Measurements from ENCODE around the gene MYH14.

Gene MYH14

DNA sequence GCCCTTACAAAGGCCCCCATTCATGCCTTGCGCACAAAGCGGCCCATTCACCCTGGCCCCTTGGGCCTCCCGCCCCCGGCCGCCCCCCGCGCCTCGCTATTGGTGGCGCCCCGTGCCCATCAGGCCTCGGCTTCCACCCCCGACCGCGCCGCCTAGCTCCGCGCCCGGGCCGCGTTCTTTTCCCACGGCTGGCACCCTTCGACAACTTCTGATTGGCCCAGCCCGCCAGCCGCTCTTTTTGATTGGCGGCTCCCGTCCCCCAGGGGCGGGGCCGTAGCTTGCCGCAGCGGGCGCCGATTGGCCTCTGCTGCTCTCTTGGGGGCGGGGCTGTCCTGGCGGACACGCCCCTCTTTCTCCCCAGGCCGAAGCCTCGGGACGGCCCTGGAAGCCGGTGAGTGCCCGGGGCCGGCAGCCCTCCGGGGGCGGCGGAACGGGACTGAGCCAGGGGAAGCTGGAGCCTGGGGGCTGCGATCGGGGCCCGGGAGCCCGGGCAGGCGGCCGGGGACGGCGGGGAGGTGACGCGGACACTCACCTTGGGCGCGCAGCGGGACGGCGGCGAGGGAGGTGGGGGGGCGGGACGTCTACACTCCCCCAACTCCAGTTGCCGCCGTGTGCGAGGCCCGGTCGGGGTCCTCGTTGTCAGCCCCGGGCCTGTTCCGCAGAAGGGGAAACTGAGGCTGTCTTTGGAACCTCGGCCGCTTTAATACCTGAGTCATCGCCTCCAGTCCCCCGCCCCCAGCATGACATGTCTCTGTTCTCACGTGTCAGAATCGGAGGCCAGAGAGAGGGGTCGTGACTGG lies at the start of gene MYH14:
Gene MYH14, plus strand, starts transcription at position 342 of the 800 bp plus-strand sequence. CDS start 6,744 bp downstream, outside the sequence.
- no peak for DNase-seq

DNA sequence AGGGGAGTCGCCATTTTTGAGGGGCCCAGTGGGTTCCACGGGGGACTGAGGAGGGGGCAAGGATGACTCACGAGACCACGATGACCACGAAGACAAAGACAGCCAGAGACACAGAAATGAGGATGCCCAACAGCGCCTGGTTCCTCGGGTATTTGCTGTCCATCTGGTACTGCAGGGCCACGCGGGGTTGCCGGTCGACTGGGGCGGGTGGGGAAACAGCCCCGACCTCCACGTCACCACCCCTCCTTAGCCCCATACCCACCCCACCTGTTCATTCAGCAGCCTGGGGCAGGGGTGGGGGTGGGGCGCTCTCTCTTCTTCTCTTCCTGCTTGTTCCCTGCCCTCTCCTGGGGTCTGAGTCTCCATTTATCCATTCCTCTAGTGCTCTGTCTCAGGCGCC lies 48.9 kb upstream of the MYH14 start:
- no peak for DNase-seq

DNA sequence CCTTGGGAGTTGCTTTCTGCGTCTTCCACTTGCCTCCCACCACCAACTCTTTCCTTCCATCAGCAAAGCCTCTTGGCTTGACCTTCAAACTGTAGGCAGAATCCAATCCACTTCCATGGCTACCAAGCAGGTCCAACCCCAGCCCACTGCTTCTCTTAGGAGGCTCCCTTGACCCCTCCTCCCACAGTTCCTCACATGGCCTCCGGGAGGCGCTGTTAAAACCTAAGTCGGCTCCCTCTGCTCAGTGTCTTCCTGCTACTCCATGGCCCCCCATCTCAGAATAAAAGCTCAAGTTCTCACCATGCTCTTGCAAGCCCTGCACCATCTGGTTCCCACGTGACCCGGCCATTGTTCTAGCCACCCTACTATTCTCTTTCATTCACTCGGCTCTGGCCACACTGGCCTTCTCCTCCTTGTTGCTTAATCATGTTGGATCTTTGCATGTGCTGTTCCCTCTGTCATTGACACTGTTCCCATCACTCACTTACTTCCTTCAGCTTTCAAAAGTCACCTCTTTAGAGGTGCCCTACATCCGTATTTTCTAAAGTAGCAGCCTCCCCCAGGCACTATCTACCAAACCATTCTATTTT lies 47.8 kb upstream of the MYH14 start:
- DNase-seq, result no peak

DNA sequence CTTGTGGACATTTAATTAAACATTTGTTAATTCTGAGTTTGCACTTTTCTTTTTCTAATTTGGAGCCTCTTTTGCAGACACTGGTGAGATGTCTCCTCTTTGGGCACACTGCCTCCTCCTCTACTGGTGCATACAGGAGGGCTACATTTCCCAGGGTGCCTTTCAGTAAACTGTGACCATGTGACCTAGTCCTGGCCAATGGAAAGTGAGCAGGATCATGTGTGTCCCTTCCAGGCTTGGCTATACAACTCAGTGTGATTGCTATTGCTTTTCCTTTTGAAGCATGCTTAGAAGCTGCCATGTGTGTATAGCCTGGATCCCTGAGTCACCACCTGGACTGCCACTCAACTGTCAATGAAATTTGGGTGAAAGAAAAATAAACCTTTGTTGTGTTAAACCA lies 44.8 kb upstream of the MYH14 start:
- no peak for DNase-seq

DNA sequence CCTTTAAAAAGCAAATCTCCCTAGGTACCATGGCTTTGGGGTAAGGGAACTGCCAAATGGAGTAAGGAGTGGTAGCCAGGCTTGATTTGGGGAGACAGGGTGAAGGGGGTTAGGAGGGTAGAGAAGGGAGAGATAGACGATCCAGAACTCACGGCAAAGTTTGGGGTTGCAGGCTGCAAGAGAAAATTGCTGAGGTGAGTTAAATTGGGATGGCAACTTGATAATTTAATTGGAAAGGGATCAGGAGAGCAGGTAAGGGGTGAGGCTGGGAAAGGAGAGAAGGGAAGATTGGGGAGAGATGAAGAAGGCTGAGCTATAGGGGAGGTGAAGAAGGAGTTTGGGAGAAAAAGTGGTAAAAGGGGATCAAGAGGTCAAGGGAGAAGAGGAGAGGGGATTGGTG lies 44.3 kb upstream of the MYH14 start:
- no peak for DNase-seq

DNA sequence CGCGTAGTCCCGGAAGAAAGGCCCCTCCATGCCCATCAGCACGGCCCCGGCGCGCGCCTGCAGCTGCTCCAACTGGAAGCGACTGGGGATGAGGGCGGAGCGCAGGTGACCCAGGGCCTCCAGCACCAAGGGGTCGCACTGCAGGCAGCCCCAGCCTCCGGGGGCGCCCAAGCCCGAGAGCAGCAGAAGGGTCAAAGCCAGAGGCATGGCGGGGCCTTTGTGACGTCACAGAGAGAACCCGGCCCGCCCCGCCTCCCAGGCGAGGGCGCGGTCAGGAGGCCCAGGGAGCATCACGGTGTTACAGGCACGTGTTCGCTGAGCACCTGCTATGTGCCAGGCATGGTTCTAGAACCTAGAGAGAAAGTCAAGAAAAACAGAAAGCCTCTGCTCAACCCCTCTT lies 40.4 kb upstream of the MYH14 start, which contains the start of gene IZUMO2:
Gene IZUMO2, minus strand, starts transcription at position 294 of the 400 bp plus-strand sequence. Its CDS starts 87 bp downstream, at position 207.
- DNase-seq, result no peak

DNA sequence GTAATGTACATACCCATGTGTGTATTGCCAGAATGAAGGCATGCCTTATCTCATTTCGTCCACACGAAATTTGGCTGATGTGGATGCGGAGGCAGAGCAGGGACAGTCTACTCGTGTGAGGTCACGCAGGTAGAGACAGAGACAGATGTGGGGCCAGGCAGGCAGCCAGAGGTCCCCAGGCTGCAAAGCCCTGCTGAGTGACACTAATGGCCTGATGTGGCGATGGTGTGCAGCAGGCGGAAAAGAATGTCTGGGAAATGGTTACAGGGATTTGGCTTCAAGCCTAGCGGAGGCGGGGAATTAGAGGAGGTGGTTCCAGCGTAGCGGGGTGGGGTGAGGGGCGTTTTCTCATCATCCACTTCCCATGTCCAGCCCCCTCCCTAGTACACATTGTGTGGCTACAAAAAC lies 36.1 kb upstream of the MYH14 start:
- DNase-seq, result no peak

DNA sequence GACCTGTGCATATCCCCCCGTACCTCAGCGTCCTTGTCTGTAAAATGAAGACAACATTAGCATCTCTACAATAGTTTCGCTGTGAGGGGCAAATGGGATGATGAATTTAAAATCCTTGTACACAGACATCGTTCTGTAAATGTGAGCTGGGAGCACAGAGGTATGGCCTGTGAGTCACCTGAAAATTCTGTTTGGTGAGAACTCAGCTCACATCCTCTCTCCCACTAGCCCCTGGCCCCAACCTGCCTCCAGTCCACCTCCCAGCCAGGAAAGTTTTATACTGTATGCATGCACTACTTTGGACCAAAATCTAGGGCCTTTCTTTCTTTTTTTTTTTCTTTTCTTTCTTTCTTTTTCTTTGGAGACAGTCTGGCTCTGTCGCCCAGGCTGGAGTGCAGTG lies 31.7 kb upstream of the MYH14 start:
- no peak for DNase-seq

DNA sequence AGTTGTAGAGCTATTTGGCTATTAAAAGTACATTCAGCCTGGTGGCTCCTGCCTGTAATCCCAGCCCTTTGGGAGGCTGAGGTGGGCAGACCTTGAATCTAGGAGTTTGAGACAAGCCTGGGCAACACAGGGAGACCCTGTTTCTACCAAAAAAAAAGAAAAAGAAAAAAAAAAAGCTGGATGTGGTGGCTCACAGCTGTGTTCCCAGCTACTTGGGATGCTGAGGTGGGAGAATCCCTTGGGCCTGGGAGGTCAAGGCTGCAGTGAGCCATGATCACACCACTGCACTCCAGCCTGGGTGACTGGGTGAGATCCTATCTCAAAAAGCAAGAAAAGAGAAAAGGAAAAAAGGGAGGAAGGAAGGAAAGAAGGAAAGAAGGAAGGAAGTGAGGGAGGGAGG lies 30.7 kb upstream of the MYH14 start:
- DNase-seq, result no peak

DNA sequence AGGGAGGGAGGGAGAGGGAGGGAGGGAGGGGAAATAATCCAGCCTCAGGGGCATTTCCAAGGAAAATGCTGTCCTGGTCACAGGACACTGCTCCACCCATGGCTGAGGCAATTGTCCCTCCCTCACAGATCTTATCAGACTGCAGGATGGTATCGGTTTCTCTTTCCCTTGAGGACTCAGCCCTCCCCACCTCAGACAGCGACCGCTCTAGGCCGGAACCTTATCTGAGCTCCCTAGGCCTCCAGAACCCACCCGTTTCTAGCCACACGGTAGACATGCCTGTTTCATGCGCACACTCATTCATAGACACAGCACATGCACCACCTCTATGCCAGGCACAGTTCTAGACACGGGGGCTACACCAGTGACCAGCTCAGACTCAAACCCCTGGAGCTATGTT lies 30.3 kb upstream of the MYH14 start:
- DNase-seq, result no peak

DNA sequence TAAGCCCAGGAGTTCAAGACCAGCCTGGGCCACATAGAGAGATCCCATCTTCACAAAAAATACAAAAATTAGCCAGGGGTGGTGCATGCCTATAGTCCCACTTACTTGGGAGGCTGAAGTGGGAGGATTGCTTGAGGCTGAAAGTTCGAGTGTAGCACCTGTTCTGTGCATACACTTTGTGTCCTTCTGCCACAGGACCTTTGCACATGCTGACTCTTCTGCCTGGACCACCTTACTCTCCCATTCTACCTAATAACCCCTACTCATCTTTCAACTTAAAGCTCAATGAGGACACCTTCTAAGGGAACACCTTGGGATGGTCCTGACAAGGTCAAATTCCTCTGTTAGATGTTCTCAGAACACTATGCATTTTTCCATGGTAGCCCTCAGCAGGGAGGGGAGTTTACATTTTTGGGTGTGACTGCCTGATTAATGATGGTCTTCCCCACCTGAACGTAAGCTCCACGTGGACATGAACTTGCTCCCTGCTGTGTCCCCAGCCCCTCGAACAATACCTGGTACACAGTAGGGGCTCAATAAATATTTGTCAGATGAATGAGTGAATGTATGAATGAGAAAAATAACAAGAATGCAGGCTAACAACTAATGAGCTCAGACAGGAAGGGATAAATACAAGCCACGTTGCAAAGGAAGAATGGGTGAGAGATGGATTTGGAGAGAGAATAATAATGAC lies 29.2 kb upstream of the MYH14 start:
- DNase-seq, result no peak

DNA sequence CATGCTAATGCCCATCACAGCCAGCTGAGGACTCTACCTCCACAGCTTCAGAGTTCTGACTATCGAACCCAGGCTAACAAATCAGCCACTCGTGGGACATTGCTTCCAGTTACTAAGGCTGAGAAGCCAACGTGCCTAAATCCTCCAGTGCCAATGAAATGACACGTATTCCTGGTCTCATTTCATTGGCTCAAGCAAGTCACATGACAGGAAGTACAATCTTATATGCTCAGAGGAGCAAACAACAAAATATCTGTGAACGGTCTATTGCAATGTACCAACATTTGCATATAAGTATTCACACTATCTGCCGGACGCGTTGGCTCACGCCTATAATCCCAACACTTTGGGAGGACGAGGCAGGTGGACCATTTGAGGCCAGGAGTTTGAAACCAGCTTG lies 27.5 kb upstream of the MYH14 start:
- DNase-seq, result no peak

DNA sequence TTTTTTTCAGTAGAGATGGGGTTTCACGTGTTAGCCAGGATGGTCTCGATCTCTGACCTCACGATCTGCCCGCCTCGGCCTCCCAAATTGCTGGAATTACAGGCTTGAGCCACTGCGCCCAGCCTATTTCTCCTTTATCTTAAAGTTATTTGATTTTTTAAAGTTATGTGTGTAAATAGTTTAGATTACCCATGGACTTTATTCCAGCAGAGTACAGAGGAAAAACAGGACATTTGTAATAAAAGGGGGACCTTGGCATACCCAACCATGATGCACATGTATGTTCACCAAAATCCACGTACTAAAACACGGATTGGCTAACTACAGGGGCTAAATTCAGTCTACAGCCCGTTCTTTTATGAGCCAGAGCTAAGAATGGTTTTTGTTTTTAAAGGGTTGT lies 26.6 kb upstream of the MYH14 start:
- no peak for DNase-seq

DNA sequence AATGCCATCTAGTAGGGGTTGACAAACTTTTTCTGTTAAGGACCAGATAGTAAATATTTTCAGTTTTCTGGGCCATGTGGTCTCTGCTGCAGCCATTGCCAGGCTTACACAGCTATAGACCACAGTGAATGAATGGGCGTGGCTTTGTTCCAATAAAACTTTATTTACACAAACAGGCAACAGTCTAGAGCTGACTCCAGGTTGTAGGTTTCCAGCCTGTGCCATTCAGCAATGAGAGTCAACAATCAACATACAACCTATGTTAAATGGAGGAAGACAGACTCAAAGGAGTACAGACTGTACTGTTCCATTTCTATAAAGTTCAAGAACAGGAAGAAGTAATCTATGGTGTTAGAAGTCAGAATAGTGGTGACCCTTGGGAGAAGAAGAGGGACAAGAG lies 25.1 kb upstream of the MYH14 start:
- DNase-seq, result no peak

DNA sequence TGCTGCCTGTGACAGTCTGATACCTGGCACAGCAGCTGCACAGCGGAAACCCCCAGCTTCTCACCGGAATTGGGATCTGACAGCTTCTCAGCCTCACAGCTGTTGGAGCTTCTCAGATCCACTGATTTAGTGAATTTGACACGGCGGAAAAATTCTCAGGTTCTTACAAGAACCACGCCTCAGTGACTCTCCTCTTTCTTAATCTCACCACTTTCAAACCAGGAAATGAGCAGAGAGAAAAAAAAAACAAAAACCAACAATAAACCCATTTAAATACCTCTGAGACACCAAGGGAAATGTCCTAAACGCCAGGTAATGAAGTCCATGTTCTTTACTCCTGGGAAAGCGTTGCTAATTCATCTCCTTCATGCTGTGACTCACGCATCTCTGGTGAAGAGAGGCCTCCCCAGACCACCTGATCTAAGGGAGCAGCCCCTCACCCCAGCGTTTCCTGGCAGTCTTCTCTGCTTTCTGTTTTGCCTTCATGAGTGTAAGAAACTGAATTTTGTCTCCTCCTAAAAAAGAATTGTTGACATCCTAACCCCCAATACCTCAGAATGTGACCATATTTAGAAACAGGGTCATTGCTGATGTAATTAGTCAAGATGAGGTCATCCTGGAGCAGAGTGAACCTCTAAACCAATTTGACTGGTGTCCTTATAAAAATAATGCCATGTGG lies 24.4 kb upstream of the MYH14 start:
- no peak for DNase-seq

DNA sequence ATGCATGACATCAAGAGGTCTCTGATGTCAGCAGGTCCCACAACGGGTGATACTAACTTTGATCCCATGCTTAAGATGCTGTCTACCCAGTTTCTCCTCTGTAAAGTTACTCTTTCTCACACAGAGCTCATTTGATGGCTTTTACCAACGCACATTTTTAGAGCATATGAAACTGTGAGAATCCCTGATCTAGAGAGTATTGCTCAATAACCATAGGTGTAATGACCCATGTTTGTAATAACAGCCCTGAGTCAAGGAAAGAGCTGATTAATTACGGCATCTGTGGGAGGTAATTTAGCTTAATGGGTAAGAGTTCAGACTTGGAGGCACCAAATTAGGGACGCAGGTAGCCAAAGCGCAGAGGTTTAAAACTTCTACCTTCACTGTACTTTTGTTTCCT lies 22.3 kb upstream of the MYH14 start:
- no peak for DNase-seq

DNA sequence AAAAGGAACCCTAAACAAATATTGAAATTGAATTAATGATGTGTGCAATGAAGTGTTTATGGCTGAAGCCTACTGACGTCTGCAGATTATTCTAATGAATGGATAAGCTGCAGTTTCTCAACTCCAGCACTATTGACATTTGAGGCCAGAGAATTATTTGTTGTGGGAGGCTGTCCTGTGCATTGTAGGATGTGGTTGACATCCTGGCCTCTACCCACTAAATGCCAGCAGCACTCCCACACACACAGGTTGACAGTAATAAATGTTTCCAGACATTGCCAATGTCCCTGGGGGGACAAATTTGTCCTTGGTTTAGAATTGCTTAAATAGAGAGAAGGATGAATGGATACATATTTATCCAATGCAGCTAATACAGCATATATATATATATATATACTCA lies 19.2 kb upstream of the MYH14 start:
- DNase-seq, result no peak

DNA sequence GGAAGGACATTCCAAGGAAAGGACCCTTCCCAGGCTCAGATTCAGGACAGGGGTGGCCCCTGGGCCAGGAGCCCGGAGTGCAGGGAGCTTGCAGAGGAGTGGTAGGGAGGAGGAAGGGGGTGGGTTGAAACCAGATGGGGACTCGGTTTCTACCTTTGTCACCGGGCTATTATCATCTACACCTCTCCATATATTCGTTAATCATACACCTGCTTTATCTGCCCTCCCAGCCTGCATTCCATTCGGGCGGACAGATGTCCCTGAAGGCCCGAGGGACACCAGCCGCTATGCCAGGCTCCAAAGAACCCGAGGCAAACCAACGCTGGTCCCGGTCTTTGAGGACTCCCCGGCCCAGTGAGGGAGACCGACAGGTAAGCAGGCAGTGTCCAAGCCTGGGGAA lies 15.5 kb upstream of the MYH14 start:
- no peak for DNase-seq

DNA sequence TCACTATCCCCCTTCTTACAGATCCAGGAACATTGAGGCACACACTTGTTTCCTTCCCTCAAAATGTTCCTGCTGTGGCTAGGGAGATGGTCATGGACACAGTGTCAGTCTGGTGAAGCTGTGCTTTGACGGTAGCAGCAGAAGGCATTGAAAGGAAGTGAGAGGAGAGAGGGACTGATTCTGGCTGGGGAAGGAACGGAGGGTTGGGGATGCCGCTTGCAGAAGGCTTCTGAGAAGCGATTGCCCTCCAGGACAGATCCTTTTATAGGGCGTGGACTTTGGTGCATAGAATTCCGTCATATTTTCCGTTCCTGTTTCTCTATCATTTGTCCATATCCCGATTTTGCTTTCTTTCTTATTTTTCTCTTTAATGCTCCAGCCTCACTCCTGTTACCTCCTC lies 14.1 kb upstream of the MYH14 start:
- no peak for DNase-seq

DNA sequence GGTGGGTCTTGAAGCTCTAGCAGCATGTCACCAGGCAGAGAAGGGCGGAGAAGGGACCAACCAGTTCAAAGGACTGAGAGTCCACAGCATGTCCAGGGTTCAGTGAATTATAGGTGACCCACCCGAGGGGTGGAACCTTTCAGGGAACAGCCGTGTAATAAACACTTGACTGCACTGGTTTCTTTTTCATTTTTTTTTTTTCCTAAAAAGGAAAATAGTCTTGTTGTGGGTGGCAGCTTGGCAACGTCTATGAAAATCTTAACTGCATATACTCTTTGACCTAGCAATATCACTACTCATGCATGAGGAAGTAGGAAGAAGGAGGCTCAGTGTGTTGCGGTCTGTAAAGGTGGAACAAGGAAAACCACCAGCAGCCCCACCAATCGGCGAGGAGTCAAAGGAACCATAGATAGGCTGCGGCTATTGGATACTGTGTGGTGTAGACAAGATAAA lies 13.0 kb upstream of the MYH14 start:
- DNase-seq, result no peak

DNA sequence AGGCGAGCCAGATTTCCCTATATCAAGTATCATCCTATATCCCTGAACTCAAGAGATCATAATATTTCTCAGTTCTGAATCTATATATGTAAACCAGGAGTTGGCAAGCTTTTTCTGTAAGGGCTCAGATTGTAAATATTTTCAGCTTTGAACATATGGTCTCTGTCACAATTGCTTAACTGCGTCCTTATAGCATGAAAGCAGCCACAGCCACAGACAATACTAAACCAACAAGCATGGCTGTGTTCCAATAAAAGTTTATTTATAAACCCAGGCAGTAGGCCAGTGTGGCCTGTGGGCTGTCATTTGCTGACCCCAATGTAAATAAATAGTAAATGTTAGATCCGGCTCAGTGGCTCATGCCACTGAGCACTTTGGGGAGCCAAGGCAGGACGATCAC lies 12.2 kb upstream of the MYH14 start:
- DNase-seq, result peak; percentile 1

DNA sequence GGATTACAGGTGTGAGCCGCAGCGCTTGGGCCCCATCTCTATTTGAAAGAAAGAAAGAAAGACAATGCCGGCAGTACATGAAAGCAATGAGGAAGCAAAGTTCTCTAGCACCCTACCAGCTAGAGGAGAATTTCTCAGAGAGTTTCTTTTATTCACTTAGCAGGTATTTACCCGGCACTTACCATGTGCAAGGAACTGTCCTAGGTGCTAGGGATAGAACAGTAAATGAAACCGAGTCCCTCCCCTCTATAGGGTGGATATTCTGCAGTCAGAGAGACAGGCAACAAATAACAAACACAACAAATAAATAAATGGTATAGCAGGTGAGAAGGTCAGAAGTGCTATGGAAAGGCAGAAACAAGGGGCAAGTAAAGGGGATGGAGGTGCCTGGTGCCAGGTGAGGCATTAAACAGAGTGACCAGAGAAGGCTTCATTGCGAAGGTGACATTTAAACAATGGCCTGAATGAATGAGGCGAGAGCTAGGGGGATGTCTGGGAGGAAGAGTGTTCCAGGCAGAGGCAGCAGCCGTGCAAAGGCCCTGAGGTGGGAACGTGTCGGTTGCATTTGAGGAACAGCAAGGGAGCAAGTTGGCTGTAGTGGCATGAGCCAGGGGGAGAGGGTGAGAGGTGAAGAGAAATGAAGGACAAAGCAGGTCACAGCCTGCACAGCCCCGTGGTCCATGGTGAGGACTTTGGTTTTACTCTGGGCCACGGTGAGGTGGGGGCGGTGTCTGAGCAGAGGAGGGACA lies 10.8 kb upstream of the MYH14 start:
- no peak for DNase-seq

DNA sequence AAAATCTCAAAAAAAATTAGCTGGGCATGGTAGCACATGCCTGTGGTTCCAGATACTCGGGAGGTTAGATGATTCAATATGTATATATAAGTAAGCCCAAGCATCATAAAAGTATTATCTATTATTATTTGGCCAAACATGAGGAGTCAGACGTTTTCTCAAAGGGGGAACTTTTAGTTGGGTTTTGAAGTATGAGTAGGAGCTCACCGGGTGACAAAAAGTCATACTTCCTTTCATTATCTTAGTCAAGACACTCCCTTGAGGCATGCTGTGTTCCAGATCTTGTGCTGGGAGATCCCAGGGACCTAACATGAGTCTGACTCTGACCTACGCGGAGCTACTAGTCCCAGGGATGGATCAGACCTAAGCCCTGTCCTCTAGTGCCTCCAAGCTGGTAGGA lies 8.2 kb upstream of the MYH14 start:
- DNase-seq, result no peak

Data from NCI-H1694 treated with DMSO at 0.1 percent for 48 hours (cell line).